Right renal cortex interstitium (tissue), 3 donors: Measurements from ENCODE around the gene GLIPR1. TPM values are rescaled to one million over a fixed set of nuclear protein-coding genes. Genes with fewer than 3 reads are reported as not detected.
"Not testable (repeated sequence)": the region's sequence is repeated elsewhere in the genome, so short reads cannot be mapped to it uniquely, and the experiment has no call there.

ENCODE experiments used
- DNase-seq, 3 donors: peaks; one replicate each; pipeline ENCODE4 v3.0.0-alpha.2; 2013; ENCODE audit warnings: low read depth in 3 of 3, low spot score in 2 of 3
- polyA plus RNA-seq, 3 donors: library from polyadenylated mRNA; unstranded; fragments of 120-200 nt; gene quantifications; one replicate each; pipeline ENCODE4 v1.2.1, GENCODE V29; 2013; ENCODE audit not compliant: insufficient read length in 3 of 3

GLIPR1 gene
- polyA plus RNA-seq, 3 donors, result 12.3 to 17.3 (median 14.6) TPM

GRCh38 chr12:75508159-75508558 lies 27.6 kb downstream of the GLIPR1 start:
- DNase-seq, result no peak

- DNase-seq, result no peak
These were observed 29.1 kb downstream of the GLIPR1 start for GRCh38 chr12:75509621-75510020.

- DNase-seq, result peak; percentile 94 to 97 (median 95)
These were observed 30.8 kb downstream of the GLIPR1 start, which contains the start of gene KRR1 for GRCh38 chr12:75511116-75512048. KRR1 (minus strand) TSS chr12:75511609; CDS start chr12:75511597, 12 bp downstream.

- DNase-seq, result not testable (repeated sequence)
These were observed 40.7 kb downstream of the GLIPR1 start for GRCh38 chr12:75521224-75521623.

GRCh38 chr12:75522124-75522523 lies 41.6 kb downstream of the GLIPR1 start:
- not testable (repeated sequence) for DNase-seq

- no peak for DNase-seq
These were observed 44.7 kb downstream of the GLIPR1 start for GRCh38 chr12:75525263-75525662.

GRCh38 chr12:75526655-75527511 lies 46.3 kb downstream of the GLIPR1 start:
- peak in 1 of 3 donors; percentile 44 for DNase-seq

- no peak for DNase-seq
These were observed 47.7 kb downstream of the GLIPR1 start for GRCh38 chr12:75528272-75528671.

- DNase-seq, result no peak
These were observed 48.1 kb downstream of the GLIPR1 start for GRCh38 chr12:75528692-75529091.

GRCh38 chr12:75529316-75529715 lies 48.8 kb downstream of the GLIPR1 start:
- DNase-seq, result no peak

- no peak for DNase-seq
These were observed 49.3 kb downstream of the GLIPR1 start for GRCh38 chr12:75529826-75530225.

GRCh38 chr12:75533239-75533638 lies 52.7 kb downstream of the GLIPR1 start:
- no peak for DNase-seq

GRCh38 chr12:75539889-75540288 lies 59.3 kb downstream of the GLIPR1 start:
- no peak for DNase-seq

- no peak for DNase-seq
These were observed 62.4 kb downstream of the GLIPR1 start for GRCh38 chr12:75542942-75543341.

GRCh38 chr12:75543529-75543928 lies 63.0 kb downstream of the GLIPR1 start:
- no peak for DNase-seq

- DNase-seq, result no peak
These were observed 65.1 kb downstream of the GLIPR1 start for GRCh38 chr12:75545636-75546035.

- DNase-seq, result no peak
These were observed 68.3 kb downstream of the GLIPR1 start for GRCh38 chr12:75548879-75549278.

- DNase-seq, result no peak
These were observed 69.4 kb downstream of the GLIPR1 start for GRCh38 chr12:75549989-75550388.

GRCh38 chr12:75550401-75551240 lies 70.1 kb downstream of the GLIPR1 start:
- no peak for DNase-seq

GRCh38 chr12:75551477-75551876 lies 70.9 kb downstream of the GLIPR1 start:
- DNase-seq, result no peak
